ENCODE measurements around the gene KDM6B. TPM values are rescaled to one million over a fixed set of nuclear protein-coding genes. Genes with fewer than 3 reads are reported as not detected.

The KDM6B gene
- total RNA-seq, 1 donor from 2014 or later: 2.7 TPM

DNA sequence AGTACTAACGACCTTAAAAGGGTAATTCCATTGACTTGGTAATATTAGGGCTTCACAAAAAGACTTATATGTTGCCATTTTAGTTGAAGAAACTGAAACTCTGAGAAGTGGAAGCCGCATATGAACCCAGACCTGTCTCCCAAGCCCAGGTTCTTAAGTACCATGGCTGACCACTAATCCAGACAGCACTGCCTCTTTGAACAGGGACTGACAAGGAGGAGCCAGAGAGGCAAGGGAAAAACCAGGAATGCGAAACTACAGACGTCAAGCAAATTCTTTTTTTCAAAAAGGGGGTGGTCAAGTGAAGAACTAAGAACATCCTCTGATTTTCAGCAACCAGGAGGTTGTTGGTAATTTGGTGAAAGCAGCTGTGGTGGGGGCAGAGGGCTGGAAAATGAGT is 39.0 kb downstream of the KDM6B start:
- TF ChIP-seq, protein P1, sequence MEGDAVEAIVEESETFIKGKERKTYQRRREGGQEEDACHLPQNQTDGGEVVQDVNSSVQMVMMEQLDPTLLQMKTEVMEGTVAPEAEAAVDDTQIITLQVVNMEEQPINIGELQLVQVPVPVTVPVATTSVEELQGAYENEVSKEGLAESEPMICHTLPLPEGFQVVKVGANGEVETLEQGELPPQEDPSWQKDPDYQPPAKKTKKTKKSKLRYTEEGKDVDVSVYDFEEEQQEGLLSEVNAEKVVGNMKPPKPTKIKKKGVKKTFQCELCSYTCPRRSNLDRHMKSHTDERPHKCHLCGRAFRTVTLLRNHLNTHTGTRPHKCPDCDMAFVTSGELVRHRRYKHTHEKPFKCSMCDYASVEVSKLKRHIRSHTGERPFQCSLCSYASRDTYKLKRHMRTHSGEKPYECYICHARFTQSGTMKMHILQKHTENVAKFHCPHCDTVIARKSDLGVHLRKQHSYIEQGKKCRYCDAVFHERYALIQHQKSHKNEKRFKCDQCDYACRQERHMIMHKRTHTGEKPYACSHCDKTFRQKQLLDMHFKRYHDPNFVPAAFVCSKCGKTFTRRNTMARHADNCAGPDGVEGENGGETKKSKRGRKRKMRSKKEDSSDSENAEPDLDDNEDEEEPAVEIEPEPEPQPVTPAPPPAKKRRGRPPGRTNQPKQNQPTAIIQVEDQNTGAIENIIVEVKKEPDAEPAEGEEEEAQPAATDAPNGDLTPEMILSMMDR (conservative IDR thresholded peaks at IDR 0.05; ENCODE audit: low read depth, low read length): no peak
- DNase-seq (ENCODE audit: low read depth): no peak
- H3K4me3 ChIP-seq (ENCODE audit: low read depth, low read length): no peak overlapping the region

DNA sequence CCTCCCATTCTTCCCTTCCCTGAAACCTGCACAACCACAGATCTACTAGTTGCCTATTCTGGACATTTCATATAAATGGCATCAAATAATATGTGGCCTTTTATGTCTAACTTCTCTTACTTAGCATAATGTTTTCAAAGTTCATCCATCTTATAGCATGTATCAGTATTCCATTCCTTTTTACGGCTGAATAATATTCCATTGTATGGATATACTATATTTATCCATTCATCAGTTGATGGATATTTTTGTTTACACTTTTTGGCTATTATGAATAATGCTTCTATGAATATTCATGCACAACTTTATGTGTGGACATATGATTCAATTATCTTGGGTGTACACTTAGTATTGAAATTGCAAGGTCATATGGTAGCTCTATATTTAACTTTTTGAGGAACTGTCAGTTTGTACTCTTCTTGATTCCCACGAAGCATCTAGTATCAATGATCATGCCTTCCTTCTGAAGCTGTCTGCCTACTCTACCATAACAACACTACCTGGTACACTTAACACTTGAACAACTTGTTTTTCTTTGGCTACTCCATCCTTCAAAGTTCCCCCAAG is 41.9 kb downstream of the KDM6B start:
- no peak for DNase-seq (ENCODE audit: low read depth)
- TF ChIP-seq, protein P1 (conservative IDR thresholded peaks at IDR 0.05; ENCODE audit: low read depth, low read length): no peak
- H3K4me3 ChIP-seq (ENCODE audit: low read depth, low read length): no peak overlapping the region

DNA sequence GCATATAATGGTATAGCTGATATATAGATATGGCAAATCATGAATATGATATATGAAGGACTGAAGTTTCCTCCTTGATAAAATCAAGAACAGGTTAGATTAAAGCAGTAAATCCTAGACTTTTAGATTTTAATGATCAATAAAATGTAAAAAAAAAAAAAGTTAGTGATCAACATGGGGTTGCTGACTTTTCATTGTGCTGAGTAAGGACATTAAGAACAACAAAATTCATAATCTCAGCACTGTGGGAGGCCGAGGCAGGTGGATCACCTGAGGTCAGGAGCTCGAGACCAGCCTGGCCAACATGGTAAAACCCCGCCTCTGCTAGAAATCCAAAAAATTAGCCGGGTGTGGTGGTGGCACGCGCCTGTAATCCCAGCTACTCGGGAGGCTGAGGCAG is 44.2 kb downstream of the KDM6B start:
- no peak overlapping the region for H3K4me3 ChIP-seq (ENCODE audit: low read depth, low read length)
- TF ChIP-seq, protein P1 (conservative IDR thresholded peaks at IDR 0.05; ENCODE audit: low read depth, low read length): no peak
- DNase-seq (ENCODE audit: low read depth): no peak

DNA sequence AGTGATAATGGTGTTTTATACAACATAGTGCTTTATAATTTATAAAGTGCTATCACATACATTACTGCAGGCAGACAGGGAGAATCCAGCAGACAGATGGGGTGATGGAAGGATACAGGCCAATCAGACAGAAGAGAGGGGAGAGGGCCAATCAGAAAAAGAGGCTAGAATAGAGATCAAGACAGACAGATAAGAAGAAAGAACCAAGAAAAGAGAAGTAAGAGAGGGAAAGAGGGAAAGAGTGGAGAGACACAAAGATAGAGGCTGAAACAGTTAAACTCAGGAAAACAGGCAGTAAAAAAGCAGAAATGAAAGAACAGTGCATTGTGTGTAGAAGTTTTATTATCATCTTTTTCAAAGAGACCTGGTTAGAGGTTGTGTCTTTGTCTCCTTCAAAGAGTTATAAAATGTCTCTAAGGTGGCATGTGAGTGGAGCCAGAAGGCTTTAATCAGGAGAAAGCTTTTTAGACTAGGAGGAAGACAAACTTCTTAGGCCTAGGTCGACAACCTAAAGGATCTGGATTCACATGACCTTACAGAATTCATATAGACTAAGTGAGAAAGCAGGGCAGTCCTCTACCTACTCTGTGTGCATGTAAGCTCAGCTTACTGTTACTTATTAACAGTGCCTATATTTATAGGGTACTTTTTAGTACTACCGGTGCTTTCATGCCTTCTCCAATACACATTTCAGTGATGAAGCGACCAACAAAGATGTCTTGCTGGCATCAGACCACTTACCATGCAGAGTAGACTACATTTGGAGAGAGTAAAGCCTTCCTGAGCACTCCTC is 46.3 kb downstream of the KDM6B start:
- H3K4me3 ChIP-seq (ENCODE audit: low read depth, low read length): no peak overlapping the region
- DNase-seq (ENCODE audit: low read depth): no peak
- TF ChIP-seq, protein P1 (conservative IDR thresholded peaks at IDR 0.05; ENCODE audit: low read depth, low read length): no peak

DNA sequence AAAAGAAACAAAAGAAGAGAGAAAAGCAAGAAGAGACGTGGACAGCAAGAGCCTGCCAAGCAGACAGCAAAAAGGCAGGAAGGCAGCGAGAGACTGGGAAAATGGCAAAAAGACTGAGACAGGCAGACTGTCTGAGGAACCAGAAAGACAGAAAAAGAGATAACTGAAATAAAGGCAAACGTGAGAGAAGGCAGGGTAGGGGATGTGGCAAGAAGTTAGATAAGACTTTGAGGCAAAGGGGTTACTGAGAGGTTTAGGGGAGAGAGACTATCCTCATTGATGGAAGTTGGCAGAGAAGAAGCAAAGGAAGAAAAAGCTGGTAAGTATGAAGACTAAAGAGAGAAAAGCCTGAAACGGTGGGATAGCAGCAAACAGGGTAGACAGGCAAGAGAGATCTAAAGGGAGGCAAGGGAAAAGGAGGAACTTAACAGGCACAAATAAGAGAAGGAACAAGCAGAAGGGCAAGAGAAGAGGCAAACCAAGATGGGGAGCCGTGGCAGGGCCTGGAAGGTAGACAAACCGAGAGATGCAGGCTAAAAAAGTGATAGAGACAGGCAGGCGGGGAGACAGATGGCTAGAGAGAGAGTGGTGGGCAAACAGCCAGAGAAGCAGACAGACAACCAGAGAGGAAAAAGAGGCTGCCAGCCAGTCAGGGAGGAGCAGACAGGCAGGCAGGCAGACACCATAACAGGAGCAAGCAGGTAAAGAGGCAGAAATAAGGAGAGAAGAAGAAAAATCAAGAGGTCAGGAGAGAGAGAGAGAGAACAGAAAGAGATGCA is 47.4 kb downstream of the KDM6B start:
- H3K4me3 ChIP-seq (ENCODE audit: low read depth, low read length): no peak overlapping the region
- TF ChIP-seq, protein P1 (conservative IDR thresholded peaks at IDR 0.05; ENCODE audit: low read depth, low read length): no peak
- DNase-seq (ENCODE audit: low read depth): no peak

DNA sequence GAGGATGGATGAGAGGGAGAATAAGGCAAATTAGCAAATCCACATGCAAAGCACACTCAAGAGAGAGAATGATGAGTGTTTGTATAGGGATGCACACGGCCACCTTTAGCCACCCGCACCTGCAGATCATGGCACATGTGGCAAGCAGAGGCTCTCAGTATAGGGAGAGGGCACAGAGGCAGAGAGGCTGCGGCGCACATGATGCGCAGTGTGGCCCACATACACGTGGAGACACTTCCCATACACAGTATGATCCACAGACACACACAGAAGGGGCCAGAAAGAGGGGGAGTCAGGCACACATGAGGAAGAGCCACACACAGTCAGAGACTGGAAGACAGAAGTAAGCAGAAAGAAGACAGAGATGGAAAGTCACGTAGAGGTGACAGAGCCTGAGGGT is 48.1 kb downstream of the KDM6B start:
- H3K4me3 ChIP-seq (ENCODE audit: low read depth, low read length): no peak overlapping the region
- DNase-seq (ENCODE audit: low read depth): no peak
- TF ChIP-seq, protein P1 (conservative IDR thresholded peaks at IDR 0.05; ENCODE audit: low read depth, low read length): no peak

Measured in epithelial cell of proximal tubule (primary cell).